HG03039 (cell line): ENCODE measurements around the gene TCF7L2.
A peak's percentile ranks its signal among the peaks of the same experiment; 100 is the strongest.

ENCODE experiments used
- ATAC-seq: cut with Tn5 transposase; IDR thresholded peaks from one replicate; pipeline ENCODE4 v1.9.1; 2021; ENCODE audit warnings: mild to moderate bottlenecking, moderate library complexity; ENCODE audit not compliant: unreplicated experiment

Gene TCF7L2

DNA sequence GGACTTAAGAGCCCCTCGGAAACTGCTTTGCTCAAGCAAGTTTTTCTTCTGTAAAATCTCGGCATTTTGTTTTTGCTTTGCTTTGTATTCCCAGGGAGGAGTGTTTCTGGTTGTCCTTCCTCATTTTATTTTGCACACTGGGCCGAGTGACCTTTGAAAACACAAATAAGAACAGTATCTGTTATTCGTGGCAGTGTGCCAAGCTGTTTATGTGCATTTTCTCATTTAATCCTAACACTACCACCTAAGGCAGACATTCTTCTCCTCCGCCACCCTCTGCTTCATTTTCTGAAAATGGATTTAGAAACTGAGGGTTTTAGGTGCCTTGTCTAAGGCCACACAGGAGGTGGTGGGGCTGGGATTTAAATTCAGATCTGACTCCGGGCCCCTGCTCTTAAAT lies 218.5 kb downstream of the TCF7L2 start:
- no peak for ATAC-seq

DNA sequence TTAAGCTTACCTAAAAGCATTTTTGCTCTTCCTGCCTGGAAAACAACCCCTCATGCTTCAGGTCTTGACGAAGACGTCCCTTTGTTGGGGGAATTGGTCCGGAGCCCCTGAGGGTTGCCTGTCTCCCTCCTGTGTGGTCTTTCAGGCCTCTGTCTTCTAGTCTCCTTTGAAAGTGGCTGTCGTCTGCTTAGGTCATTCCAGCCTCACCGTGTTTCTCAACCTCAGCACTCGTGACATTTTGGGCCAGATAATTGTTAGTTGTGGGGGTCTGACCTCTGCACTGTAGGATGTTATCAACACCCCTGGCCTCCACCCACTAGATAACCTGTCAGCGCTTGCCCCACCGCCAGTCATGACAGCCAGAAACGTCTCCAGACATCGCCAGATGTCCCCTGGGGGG lies 219.1 kb downstream of the TCF7L2 start:
- ATAC-seq = no peak

DNA sequence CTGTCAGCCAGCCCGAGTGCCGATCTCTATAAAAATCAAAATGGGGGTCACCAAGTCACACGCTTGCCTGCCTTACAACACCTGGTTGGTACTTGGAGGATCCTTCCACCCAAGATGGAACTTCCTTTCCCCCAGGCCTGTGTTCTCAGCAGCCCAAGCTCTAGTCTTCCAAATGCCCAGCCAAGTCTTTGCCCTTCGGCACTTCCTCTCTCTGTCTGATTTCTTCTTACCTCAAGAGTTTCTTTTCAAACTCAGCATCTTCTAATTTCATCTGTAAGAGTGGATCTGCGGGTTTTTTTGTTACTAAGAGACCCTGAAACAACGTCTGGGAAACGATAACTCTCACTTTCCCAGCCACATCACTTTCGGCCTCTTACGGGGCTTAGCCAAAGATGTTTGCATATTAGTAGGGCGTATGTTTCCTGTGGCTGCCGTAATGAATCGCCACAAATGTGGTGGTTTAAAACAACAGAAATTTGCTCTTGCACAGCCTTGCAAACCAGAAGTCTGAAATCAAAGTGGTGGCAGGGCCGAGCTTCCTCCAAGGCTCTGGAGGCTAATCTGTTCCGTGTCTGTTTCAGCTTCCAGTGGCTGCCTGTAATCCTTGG lies 219.9 kb downstream of the TCF7L2 start:
- peak; percentile 87 for ATAC-seq

DNA sequence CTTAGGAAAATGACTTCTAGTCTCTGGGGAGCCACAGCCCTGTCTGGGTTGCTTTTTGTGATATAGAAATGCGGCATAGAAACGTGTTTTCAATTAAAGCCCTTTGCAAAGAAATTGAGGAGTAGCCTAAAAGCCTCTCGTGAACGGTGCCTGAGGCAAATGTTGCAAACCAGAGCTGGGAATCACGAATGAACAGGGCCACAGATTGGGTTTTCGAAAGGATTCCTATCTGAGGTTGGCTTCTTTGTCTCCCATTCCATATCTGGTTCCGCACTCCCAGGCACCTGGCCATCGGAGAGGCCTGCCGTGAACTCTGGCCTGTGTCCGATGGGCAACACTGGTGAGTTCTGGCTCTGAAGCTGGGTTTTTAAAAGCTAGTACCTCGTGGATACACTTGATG lies 221.6 kb downstream of the TCF7L2 start:
- ATAC-seq = no peak

DNA sequence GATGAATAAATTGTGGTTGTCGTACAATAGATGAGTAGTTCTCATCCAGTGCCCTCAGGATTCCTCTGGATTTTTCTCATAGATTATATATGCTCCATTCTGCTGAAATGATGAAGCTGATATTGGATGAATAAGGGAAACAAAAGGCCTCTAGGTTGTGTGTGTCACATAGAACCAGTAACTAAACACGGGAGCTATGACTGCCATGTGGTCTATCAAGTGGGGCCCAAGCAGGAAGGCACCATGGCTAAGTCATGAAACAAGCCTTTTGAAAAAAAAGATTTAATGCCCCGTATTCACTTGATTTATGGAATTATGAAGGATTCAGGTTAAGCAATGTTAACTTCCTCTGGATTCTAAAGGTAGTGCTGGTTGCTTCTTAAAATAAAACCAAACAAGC lies 225.1 kb downstream of the TCF7L2 start:
- ATAC-seq = no peak

DNA sequence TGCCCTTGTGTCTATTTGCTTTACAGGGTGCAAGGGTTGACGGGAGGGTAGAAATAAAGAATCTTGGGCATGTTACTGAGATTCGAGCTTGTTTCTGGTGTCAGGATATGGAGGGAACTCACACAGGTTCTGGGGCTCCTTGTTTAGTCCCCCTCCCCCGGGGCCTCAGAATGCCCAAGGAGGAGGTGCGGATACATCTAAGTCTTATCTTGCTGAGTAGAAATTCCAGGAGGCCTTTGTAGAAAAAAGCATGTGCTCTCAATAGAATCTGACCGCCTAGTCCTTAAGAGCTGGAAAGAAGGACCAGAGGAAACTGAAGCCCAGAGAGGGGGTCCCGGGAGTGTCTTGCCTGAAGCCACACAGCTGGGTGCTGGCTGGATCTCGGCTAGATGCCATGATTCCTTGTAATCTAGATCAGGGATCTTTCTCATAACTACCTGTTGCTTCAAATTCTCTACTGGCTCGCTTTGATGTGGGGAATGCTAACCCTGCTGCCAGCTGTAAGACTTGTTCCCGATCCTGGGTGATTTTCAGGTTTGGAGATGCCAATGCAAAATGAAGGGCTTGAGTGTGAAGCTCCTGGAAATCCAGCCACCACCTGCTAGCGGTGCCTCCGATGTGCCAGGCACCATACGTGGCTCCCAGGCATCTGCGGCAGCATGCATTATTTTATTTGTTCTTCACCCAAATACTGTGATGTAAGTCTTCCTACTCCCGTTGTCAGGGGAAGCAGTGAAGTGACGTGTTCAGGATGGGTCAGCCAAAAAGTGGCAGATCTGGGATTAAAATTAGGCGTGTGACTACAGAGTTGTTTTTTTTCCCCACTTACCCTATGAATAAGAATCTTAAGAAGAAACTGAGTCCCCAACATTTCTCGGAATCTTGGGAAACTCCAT lies 226.0 kb downstream of the TCF7L2 start:
- no peak for ATAC-seq

DNA sequence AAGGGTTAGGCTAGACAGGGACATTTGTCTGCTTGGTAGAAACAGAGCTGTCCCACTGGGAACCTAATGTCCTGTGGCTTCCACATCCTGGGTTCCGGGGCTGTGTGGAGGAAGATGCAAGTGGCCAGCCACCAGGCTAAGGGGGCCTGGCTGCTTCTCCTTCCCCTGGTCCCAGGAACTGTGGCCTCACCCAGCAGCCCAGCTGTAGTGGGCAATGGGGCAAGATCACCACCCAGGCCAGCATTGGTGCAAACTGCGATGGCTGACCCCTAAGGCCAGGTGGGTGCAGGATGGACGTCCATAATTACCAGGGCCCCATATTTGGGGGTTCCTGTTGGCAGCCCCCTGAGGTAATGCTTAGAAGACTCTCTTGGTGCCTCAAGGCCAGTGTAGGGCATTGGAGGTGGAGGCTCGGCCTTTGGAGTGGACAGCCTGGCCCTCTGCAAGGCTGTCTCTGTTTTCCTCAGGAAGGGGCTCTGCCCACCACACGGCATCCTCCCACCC lies 226.7 kb downstream of the TCF7L2 start:
- ATAC-seq = no peak

DNA sequence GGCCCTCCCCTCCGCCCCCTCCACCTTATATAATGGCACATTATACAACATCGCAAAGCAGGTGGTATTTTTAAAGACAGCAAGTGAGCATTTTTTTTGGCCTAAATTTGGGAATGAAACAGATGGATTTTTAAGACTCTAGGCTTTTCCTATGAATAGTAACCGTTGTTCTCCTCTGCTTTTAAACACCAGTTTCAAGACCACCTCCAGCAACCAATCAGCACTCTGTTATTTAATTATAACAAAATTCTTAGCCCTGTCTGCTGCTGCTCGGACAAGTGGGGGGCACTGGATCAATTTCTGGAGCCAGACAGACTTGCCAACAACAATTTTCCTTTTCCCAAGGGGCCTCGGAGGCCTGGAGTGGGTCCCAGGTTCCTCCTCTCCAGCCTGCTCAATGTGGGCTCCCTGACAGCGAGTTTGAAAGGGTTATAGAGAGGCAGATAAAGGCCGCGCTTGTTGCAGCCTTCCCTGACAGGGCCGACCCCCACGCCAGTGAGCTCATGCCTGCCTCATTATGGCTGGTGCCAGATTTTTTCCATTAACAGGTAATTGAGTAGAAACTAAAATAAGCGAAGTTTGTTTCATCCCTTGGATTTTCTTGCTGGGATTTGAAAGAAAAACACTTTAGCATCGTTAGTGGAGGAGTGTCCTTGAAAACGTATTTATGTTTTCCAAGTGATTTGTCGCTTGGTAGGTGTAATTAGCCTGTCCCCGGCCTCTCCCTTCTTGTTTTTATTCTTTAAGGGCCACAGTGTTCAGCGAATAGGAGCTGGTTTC lies 227.3 kb downstream of the TCF7L2 start:
- no peak for ATAC-seq

DNA sequence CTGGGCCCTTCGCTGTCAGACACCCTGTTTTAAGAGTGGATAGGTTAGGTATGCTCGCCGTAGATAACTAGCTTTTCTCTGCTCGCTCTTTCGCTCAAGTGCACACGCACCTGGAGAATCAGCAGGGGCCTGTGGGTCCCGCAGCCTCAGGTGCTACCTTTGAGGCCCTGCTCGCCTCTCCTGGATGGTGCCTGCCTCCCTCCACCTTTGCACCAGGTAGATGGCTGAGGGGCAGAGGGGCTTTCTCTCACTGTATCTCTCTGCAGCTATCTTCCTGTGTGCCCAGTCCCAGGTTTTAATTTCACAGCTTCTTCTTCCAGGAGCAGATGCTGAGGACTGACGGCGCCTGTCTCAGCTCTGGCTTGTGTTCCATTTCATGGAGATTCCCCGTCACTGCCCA lies 227.9 kb downstream of the TCF7L2 start:
- no peak for ATAC-seq

DNA sequence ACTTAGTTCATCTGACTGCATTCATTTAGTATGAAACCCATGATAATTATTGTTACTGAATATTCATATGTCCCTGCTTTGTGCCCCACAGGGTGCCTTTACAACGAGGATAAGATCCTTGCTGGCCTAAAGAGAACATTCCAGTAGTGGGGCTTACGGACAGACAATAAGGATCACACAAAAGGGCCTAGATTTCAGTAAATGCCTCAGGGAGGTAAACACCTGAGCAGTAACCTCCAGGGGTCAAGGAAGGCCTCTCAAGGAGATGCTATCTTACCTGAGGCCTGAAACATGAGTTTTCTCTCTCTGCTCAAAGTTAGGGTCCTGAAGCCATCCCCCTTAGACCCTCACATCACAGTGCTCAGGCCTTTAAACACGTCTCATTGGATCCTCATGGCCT lies 228.7 kb downstream of the TCF7L2 start:
- ATAC-seq = no peak

DNA sequence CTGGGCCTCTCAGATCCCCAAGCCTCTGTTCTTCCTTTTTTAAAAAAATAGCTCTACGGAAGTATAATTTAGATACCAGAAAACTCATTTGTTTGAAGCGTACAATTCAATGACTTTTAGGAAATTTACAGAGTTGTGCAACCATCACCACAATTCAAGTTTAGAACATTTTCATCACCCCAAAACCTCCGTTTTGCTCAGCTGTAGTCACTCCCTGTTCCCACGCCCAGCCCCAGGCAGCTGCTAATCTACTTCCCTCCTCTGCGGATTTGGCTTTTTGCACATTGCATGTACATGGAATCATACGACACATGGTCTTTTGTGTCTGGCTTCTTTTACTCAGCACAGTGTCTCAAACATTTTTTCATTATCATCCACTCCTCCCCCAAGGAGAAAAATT lies 229.2 kb downstream of the TCF7L2 start:
- no peak for ATAC-seq

DNA sequence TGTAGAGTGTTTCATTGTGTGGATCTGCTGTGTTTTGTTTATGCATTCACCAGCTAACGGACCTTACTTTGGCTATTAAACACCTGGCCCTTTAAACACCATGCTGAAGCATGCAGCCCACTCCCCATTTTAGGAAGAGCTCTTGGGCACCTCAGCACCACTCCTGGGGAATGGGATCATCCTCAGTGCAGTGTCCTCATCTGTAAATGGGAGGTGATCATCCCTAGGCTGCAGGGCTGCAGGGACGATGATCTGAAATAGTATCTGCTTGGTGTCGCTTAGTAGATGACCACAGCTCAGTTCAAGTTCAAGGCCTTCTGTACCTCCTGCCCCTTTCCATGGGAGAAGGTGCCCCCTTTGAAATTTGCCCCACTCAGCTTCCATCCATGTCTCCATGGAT lies 229.9 kb downstream of the TCF7L2 start:
- no peak for ATAC-seq

DNA sequence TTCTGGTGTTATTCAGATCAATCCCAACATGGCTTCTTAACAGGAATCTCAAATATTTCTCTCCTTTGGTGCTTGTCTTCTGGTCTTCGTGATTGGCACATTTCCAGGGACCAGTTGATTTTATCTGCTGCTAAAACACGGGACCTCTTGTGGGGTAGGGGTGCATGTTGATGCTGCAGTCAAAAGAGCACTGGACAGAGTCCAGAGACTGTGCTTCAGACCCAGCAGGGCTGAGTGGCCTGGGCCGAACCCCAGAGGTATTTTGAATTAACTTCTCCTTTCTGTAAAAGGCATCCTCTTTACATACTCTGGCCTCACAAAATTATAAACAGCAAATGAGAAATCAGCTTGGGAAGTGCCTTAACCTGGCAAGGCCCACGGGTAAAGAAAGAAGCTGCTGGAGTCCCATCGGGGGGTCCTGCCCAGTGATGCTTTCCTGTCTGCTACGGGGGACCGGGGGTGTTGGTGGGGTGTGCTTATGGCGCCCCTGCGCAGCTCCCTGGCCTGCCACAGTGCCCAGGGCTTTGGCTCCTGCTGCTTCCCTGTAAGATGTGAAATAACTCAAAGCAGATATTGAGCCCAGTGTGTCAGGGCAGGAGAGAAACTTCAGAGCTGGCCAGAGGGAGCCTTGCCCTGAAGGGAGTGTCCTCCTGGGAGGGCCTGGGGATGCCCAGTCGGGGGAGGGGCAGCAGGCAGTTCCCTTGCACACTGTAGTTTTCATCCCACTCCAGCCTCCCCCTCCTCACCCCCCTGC lies 230.5 kb downstream of the TCF7L2 start:
- ATAC-seq = no peak

DNA sequence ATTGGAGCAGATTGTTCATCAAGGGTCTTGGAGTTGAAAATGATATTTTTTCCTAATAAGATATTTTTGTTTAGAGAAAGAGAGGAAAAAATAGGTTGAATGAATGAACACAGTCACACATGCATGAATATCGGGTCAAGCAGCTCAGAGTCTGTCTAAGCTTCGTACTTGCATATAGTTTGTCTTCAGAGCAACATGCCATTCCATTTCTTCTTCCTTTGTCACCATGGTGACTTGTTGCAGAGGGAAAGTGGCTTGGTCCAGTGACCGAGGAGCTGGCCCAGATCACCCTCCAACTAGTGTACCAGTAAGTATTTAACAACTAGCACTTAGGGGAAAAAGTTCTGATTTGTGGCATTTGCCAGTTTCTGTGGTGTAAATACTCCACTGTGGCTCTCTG lies 232.1 kb downstream of the TCF7L2 start:
- no peak for ATAC-seq

DNA sequence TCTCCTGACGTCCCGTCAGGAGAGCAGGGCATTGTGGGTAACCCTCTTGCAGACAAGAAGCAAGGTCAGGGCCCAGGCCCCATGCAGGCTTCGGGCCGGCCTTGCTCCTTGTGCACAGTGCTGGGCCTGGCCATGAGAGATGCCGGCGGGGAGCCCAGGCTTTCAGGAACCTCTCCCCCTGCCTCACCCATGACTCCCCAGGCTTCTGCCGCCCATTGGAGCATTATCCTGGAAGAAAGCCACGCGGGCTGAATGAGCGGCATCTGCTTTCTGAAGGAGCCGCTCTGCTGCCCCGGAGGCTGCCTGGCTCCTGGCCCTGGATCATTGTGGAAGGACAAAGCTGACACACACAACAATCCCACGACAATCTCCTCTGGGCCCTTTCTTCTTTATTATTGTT lies 233.5 kb downstream of the TCF7L2 start:
- ATAC-seq = no peak

DNA sequence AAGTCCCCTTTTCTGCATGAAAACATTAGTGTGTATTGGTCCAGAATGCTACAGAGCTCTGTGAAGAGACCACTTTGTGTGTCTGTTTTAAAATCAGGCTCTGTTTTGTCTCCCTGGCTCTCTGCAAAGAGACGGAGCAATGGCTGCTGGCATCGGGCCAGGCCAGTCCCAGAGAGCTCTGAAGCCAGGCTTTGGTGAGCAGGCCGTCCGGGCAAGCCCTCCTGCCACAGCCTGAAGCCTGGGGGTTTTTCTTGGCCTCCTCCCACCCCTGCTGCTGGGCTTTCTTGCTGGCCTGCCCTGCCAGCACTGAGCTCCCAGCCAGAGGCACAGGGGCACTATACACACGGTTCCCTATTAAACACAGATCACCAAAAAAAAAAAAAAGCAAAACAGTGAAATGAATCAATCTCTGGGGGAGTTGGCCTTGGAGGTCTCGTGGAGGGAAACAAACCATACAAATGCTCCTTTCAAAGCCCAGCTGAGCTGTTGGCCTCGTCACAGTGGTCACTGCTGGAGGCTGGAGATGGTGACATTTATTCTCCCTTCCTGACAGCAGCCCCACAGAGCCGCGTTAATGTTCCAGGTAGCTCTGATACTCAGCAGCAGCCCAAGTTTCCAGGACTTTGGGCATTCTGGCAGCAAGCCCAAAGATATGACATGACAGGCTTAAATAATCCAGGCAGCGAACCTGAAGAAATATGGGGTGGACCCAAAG lies 237.2 kb downstream of the TCF7L2 start:
- no peak for ATAC-seq

DNA sequence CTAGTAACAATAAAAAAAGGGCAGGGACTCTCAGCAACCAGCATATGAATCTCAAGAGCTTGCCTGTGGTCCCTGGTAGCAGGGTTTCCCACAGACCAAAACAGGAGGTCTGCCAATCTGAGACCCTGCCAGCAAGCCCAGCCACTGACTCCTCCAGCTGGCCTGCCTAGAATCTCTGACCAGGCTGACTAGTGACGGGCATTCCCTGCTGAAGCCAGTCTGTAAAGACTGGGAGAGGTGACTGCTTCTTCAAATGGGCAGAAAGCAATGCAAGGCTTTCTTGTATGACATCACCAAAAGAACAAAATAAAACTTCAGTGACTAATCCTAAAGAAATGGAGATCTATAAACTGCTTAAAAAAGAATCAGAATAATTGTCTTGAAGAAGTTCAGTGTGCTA lies 249.4 kb downstream of the TCF7L2 start:
- ATAC-seq = no peak

DNA sequence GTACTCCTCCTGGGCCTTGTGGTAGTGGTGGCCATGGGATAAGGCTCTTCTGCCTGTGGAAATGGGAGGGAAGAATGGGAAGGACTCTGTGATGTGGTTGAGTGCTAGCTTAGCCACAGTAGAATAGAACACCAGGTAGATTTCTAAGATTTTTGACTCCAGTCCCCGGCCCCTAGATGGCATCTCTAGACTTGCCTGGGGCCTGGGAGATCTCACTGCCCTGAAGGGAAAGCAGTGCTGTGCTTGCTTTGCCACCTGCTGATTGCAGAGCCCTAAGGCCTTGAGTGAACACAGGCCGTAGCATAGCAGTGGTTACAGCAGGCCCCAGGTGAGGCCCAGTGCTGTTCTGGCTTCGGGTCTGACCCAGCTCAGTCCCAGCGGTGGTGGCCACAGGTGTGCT lies 252.0 kb downstream of the TCF7L2 start:
- ATAC-seq = no peak

DNA sequence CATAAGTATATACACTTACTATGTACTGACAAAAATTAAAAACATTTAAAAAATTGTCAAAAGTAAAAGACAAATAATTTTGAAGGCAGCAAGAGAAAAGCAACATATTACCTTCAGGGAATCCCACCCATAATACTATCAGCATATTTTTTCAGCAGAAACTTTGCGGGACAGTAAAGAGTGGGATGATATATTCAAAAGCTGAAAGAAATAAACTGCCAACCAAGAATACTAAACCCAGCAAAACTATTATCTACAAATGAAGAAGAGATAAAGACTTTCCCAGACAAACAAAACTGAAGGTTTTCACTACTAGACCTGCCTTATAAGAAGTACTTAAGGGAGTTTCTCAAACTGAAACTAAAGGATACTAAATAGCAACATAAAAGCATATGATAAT lies 257.9 kb downstream of the TCF7L2 start:
- ATAC-seq = no peak

DNA sequence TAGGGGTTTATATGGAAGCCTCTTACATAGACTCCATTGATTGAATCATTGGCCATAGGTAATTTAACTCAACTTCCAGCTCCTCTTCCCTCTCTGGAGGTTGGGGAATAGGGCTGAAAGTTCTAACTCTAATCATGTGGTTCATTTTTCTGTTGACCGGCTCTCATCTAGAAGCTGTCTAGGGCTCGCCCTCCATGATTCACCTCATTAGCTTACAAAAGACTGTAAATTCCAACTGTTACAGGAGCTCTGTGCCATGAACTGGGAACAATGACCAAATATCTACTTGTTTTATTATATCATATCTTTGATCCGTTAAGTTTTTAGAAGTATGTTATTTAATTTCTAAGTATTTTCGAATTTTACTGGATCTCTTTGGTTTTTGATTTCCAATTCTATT lies 263.0 kb downstream of the TCF7L2 start:
- ATAC-seq = no peak
